ENCODE measurements around the gene THBS3. TPM values are rescaled to one million over a fixed set of nuclear protein-coding genes. Genes with fewer than 3 reads are reported as not detected.

Gene THBS3
- total RNA-seq (7.6 TPM), polyA plus RNA-seq (46.1 TPM)
- long read RNA-seq, donor 1: 0 reads
- long read RNA-seq, donor 2, partial matches to known transcripts: 0 of 1 reads
- long read RNA-seq, donor 2, other reads (novel, unspliced or antisense): 0 of 1 reads
- long read RNA-seq, donor 3, partial matches to known transcripts: 43 of 96 reads
- long read RNA-seq, donor 3, other reads (novel, unspliced or antisense): 50 of 96 reads
- long read RNA-seq, donor 4: 0 reads
- long read RNA-seq, donor 5, partial matches to known transcripts: 0 of 2 reads
- long read RNA-seq, donor 5, other reads (novel, unspliced or antisense): 0 of 2 reads
- long read RNA-seq, donor 6, partial matches to known transcripts: 0 of 4 reads
- long read RNA-seq, donor 6, other reads (novel, unspliced or antisense): 0 of 4 reads
- long read RNA-seq, donor 7: 0 reads
- long read RNA-seq, donor 8, partial matches to known transcripts: 0 of 1 reads
- long read RNA-seq, donor 8, other reads (novel, unspliced or antisense): 0 of 1 reads
- long read RNA-seq, donor 9, partial matches to known transcripts: 0 of 1 reads
- long read RNA-seq, donor 9, other reads (novel, unspliced or antisense): 0 of 1 reads
- long read RNA-seq, donor 10: 0 reads

- Histone ChIP-seq H3K36me3 (ENCODE audit: control insufficient read depth in 2 of 2, insufficient read depth in 2 of 2, low read length in 1 of 2) (peaks cover 5 to 8% of the 10 kb centered on the region in 2 donors), H3K27me3 (ENCODE audit: control insufficient read depth in 2 of 2, insufficient read depth in 1 of 2, low read length in 1 of 2) (peaks cover 0 to 3% of the 10 kb centered on the region in 2 donors), H3K4me1 (ENCODE audit: control insufficient read depth in 2 of 2, insufficient read depth in 2 of 2, low read length in 2 of 2) (peaks cover 16 to 30% of the 10 kb centered on the region in 2 donors), H3K4me3 (ENCODE audit: low read length in 2 of 2) (peak within 1 kb of the TSS; percentile 97 to 99), H3K27ac (ENCODE audit: low read depth in 1 of 2, low read length in 1 of 2) (peak within 1 kb of the TSS; percentile 90 to 96), H3K9me3 (ENCODE audit: control insufficient read depth in 2 of 2, insufficient read depth in 1 of 2, low read length in 1 of 2) (no peaks in the 10 kb centered on the region)
- 45% methylated on average over 17 of the region's 17 CpGs for WGBS
- no peak for DNase-seq (ENCODE audit: low read depth in 6 of 9, low spot score in 9 of 9)
Observed at GRCh38 chr1:155207806-155208540, at the start of gene THBS3. THBS3 (minus strand) TSS chr1:155207897; CDS start chr1:155207876, 21 bp downstream.

GRCh38 chr1:155256058-155256852, 48.6 kb upstream of the THBS3 start:
- Histone ChIP-seq H3K27ac (ENCODE audit: low read depth in 1 of 2, low read length in 1 of 2) (peak overlapping the region; percentile 80 to 85), H3K27me3 (ENCODE audit: control insufficient read depth in 2 of 2, insufficient read depth in 1 of 2, low read length in 1 of 2) (no peaks in the 10 kb centered on the region), H3K4me3 (ENCODE audit: low read length in 2 of 2) (no peak overlapping the region), H3K9me3 (ENCODE audit: control insufficient read depth in 2 of 2, insufficient read depth in 1 of 2, low read length in 1 of 2) (no peaks in the 10 kb centered on the region), H3K4me1 (ENCODE audit: control insufficient read depth in 2 of 2, insufficient read depth in 2 of 2, low read length in 2 of 2) (peaks cover 10 to 25% of the 10 kb centered on the region in 2 donors), H3K36me3 (ENCODE audit: control insufficient read depth in 2 of 2, insufficient read depth in 2 of 2, low read length in 1 of 2) (peaks cover 18 to 32% of the 10 kb centered on the region in 2 donors)
- 95% methylated on average over 20 of the region's 20 CpGs for WGBS
- peak in 1 of 9 donors; percentile 4 for DNase-seq (ENCODE audit: low read depth in 6 of 9, low spot score in 9 of 9)

- H3K27ac ChIP-seq (ENCODE audit: low read depth in 1 of 2, low read length in 1 of 2): peak within 1 kb of the TSS; percentile 80 to 85
- peak in 5 of 9 donors; percentile 57 to 85 (median 78) for DNase-seq (ENCODE audit: low read depth in 6 of 9, low spot score in 9 of 9)
- H3K4me1 ChIP-seq (ENCODE audit: control insufficient read depth in 2 of 2, insufficient read depth in 2 of 2, low read length in 2 of 2): peaks cover 9 to 25% of the 10 kb centered on the region in 2 donors
- H3K9me3 ChIP-seq (ENCODE audit: control insufficient read depth in 2 of 2, insufficient read depth in 1 of 2, low read length in 1 of 2): peaks cover 0 to 3% of the 10 kb centered on the region in 2 donors
- peaks cover 18 to 30% of the 10 kb centered on the region in 2 donors for H3K36me3 ChIP-seq (ENCODE audit: control insufficient read depth in 2 of 2, insufficient read depth in 2 of 2, low read length in 1 of 2)
- no peaks in the 10 kb centered on the region for H3K27me3 ChIP-seq (ENCODE audit: control insufficient read depth in 2 of 2, insufficient read depth in 1 of 2, low read length in 1 of 2)
- peak within 1 kb of the TSS; percentile 63 to 85 for H3K4me3 ChIP-seq (ENCODE audit: low read length in 2 of 2)
- WGBS: 11% methylated on average over 54 of the region's 54 CpGs
Observed at GRCh38 chr1:155255243-155256007, 47.7 kb upstream of the THBS3 start, which contains the start of gene ENTREP3. ENTREP3 (minus strand) TSS chr1:155255483; CDS start chr1:155254877, 606 bp downstream.

GRCh38 chr1:155254714-155255242, 47.1 kb upstream of the THBS3 start:
- no peak for DNase-seq (ENCODE audit: low read depth in 6 of 9, low spot score in 9 of 9)
- Histone ChIP-seq H3K27ac (ENCODE audit: low read depth in 1 of 2, low read length in 1 of 2) (no peak overlapping the region), H3K36me3 (ENCODE audit: control insufficient read depth in 2 of 2, insufficient read depth in 2 of 2, low read length in 1 of 2) (peaks cover 18 to 26% of the 10 kb centered on the region in 2 donors), H3K4me1 (ENCODE audit: control insufficient read depth in 2 of 2, insufficient read depth in 2 of 2, low read length in 2 of 2) (peaks cover 9 to 32% of the 10 kb centered on the region in 2 donors), H3K4me3 (ENCODE audit: low read length in 2 of 2) (peak overlapping the region; percentile 63 to 85), H3K27me3 (ENCODE audit: control insufficient read depth in 2 of 2, insufficient read depth in 1 of 2, low read length in 1 of 2) (no peaks in the 10 kb centered on the region), H3K9me3 (ENCODE audit: control insufficient read depth in 2 of 2, insufficient read depth in 1 of 2, low read length in 1 of 2) (peaks cover 0 to 3% of the 10 kb centered on the region in 2 donors)
- WGBS: 13% methylated on average over 35 of the region's 35 CpGs

- no peak for DNase-seq (ENCODE audit: low read depth in 6 of 9, low spot score in 9 of 9)
- H3K27ac ChIP-seq (ENCODE audit: low read depth in 1 of 2, low read length in 1 of 2): no peak overlapping the region
- H3K4me3 ChIP-seq (ENCODE audit: low read length in 2 of 2): peak overlapping the region; percentile 63 to 85
- H3K27me3 ChIP-seq (ENCODE audit: control insufficient read depth in 2 of 2, insufficient read depth in 1 of 2, low read length in 1 of 2): no peaks in the 10 kb centered on the region
- peaks cover 0 to 3% of the 10 kb centered on the region in 2 donors for H3K9me3 ChIP-seq (ENCODE audit: control insufficient read depth in 2 of 2, insufficient read depth in 1 of 2, low read length in 1 of 2)
- 77% methylated on average over 12 of the region's 12 CpGs for WGBS
- H3K4me1 ChIP-seq (ENCODE audit: control insufficient read depth in 2 of 2, insufficient read depth in 2 of 2, low read length in 2 of 2): peaks cover 9 to 32% of the 10 kb centered on the region in 2 donors
- peaks cover 18 to 21% of the 10 kb centered on the region in 2 donors for H3K36me3 ChIP-seq (ENCODE audit: control insufficient read depth in 2 of 2, insufficient read depth in 2 of 2, low read length in 1 of 2)
Observed at GRCh38 chr1:155254228-155254713, 46.6 kb upstream of the THBS3 start.

- H3K27ac ChIP-seq (ENCODE audit: low read depth in 1 of 2, low read length in 1 of 2): no peak overlapping the region
- H3K36me3 ChIP-seq (ENCODE audit: control insufficient read depth in 2 of 2, insufficient read depth in 2 of 2, low read length in 1 of 2): peaks cover 17 to 18% of the 10 kb centered on the region in 2 donors
- no peak overlapping the region for H3K4me3 ChIP-seq (ENCODE audit: low read length in 2 of 2)
- H3K27me3 ChIP-seq (ENCODE audit: control insufficient read depth in 2 of 2, insufficient read depth in 1 of 2, low read length in 1 of 2): no peaks in the 10 kb centered on the region
- WGBS: 91% methylated on average over 5 of the region's 5 CpGs
- peaks cover 0 to 3% of the 10 kb centered on the region in 2 donors for H3K9me3 ChIP-seq (ENCODE audit: control insufficient read depth in 2 of 2, insufficient read depth in 1 of 2, low read length in 1 of 2)
- peaks cover 9 to 32% of the 10 kb centered on the region in 2 donors for H3K4me1 ChIP-seq (ENCODE audit: control insufficient read depth in 2 of 2, insufficient read depth in 2 of 2, low read length in 2 of 2)
- DNase-seq (ENCODE audit: low read depth in 6 of 9, low spot score in 9 of 9): no peak
Observed at GRCh38 chr1:155253797-155254196, 46.1 kb upstream of the THBS3 start.

GRCh38 chr1:155253208-155253607, 45.5 kb upstream of the THBS3 start:
- Histone ChIP-seq H3K9me3 (ENCODE audit: control insufficient read depth in 2 of 2, insufficient read depth in 1 of 2, low read length in 1 of 2) (peaks cover 0 to 3% of the 10 kb centered on the region in 2 donors), H3K27me3 (ENCODE audit: control insufficient read depth in 2 of 2, insufficient read depth in 1 of 2, low read length in 1 of 2) (no peaks in the 10 kb centered on the region), H3K36me3 (ENCODE audit: control insufficient read depth in 2 of 2, insufficient read depth in 2 of 2, low read length in 1 of 2) (peaks cover 13 to 14% of the 10 kb centered on the region in 2 donors), H3K4me3 (ENCODE audit: low read length in 2 of 2) (no peak overlapping the region), H3K4me1 (ENCODE audit: control insufficient read depth in 2 of 2, insufficient read depth in 2 of 2, low read length in 2 of 2) (peaks cover 9 to 32% of the 10 kb centered on the region in 2 donors), H3K27ac (ENCODE audit: low read depth in 1 of 2, low read length in 1 of 2) (no peak overlapping the region)
- no peak for DNase-seq (ENCODE audit: low read depth in 6 of 9, low spot score in 9 of 9)
- 95% methylated on average over 5 of the region's 5 CpGs for WGBS
